NCI-H128 (cell line): ENCODE results near the gene DNASE1L3.
"Not testable (repeated sequence)": the region's sequence is repeated elsewhere in the genome, so short reads cannot be mapped to it uniquely, and the experiment has no call there.

ENCODE experiments used
- DNase-seq: peaks from one replicate; lab custom pipeline; 2025; ENCODE audit not compliant: unreplicated experiment; lab: John Stamatoyannopoulos, UW

Gene DNASE1L3

GRCh38 chr3:58210761-58211460, at the start of gene DNASE1L3:
Gene DNASE1L3 (minus strand): TSS chr3:58210972. CDS start chr3:58210906, 66 bp downstream.
- DNase-seq, result no peak

GRCh38 chr3:58260261-58260731, 49.5 kb upstream of the DNASE1L3 start:
- DNase-seq, result no peak

GRCh38 chr3:58258392-58259055, 47.8 kb upstream of the DNASE1L3 start:
- DNase-seq, result no peak

GRCh38 chr3:58256511-58256910, 45.7 kb upstream of the DNASE1L3 start:
- no peak for DNase-seq

GRCh38 chr3:58256061-58256460, 45.3 kb upstream of the DNASE1L3 start:
- no peak for DNase-seq

- DNase-seq, result no peak
These were observed 43.4 kb upstream of the DNASE1L3 start for GRCh38 chr3:58254144-58254543.

GRCh38 chr3:58251631-58252035, 40.9 kb upstream of the DNASE1L3 start:
- peak; percentile 17 for DNase-seq

GRCh38 chr3:58250093-58250707, 39.4 kb upstream of the DNASE1L3 start:
- DNase-seq, result no peak

GRCh38 chr3:58249358-58250092, 38.8 kb upstream of the DNASE1L3 start:
- no peak for DNase-seq

GRCh38 chr3:58246148-58247047, 35.6 kb upstream of the DNASE1L3 start:
- no peak for DNase-seq

GRCh38 chr3:58243976-58244585, 33.3 kb upstream of the DNASE1L3 start:
- DNase-seq, result no peak

- DNase-seq, result not testable (repeated sequence)
These were observed 32.1 kb upstream of the DNASE1L3 start for GRCh38 chr3:58242860-58243259.

GRCh38 chr3:58242340-58242739, 31.6 kb upstream of the DNASE1L3 start:
- DNase-seq, result no peak

- DNase-seq, result no peak
These were observed 30.7 kb upstream of the DNASE1L3 start for GRCh38 chr3:58241306-58242044.

GRCh38 chr3:58238830-58239229, 28.1 kb upstream of the DNASE1L3 start:
- no peak for DNase-seq

GRCh38 chr3:58237941-58238681, 27.3 kb upstream of the DNASE1L3 start:
- no peak for DNase-seq

- peak; percentile 36 for DNase-seq
These were observed 26.6 kb upstream of the DNASE1L3 start, which contains the start of gene ABHD6 for GRCh38 chr3:58237238-58237940. Gene ABHD6 (plus strand): TSS chr3:58237792. CDS start chr3:58256587, 18,795 bp downstream.
